K562 (cell line): Measurements from ENCODE around the gene SIM1. TPM values are rescaled to one million over a fixed set of nuclear protein-coding genes. Genes with fewer than 3 reads are reported as not detected.

Experiments
- ATAC-seq: fragments of 200-7000 bp; cut with Tn5 transposase; 3 replicates; pipeline ENCODE4 v1.9.1; 2020; ENCODE audit warnings: moderate library complexity
- BruUV-seq: library from RNA; stranded (reverse); fragments of 400-500 nt; replicated peaks from 2 replicates; lab custom pipeline; 2021; lab: Mats Ljungman, UMichigan
- CTCF ChIA-PET: fragments of 300-600 bp; formaldehyde crosslinking; extraction: SDS; loops from one replicate; lab custom pipeline; 2021; ENCODE audit warnings: low intra/inter-chr PET ratio; lab: Yijun Ruan, JAX
- POLR2A ChIA-PET: fragments of 300-600, 350-650 bp; sonication (Branson Sonifier 250); formaldehyde crosslinking; extraction: SDS; loops from one replicate; lab custom pipeline; 2021; ENCODE audit warnings: antibody characterized with exemption, inconsistent platforms; lab: Yijun Ruan, JAX
- DNase-seq, 4 experiments: peaks; one replicate each; pipeline versions ENCODE4 v3.0.0 to v3.0.0-alpha.2; 2011 to 2018; ENCODE audit warnings: low spot score in 3 of 4, mixed read lengths in 3 of 4; ENCODE audit errors: extremely low read depth in 1 of 4
- FAIRE-seq: peaks from 2 replicates; lab custom pipeline; 2011; peaks lifted over from hg19 to GRCh38; lab: Jason Lieb, UNC
- H2AFZ ChIP-seq: 2 replicates; pipeline ENCODE4 v1.6.0; 2011; ENCODE audit warnings: low read depth, low read length, control low read depth, inconsistent platforms
- H3K27ac ChIP-seq: fragments of 200-600 bp; 3 replicates; pipeline ENCODE4 v1.8.0; 2011; ENCODE audit warnings: low read depth, mild to moderate bottlenecking, control low read depth, inconsistent platforms, low read length, moderate library complexity, mixed read lengths; ENCODE audit errors: extremely low read depth
- H3K27me3 ChIP-seq, 2 experiments: fragments of 300-600 bp in 1 of 2; 2 replicates in 1 of 2; 3 replicates in 1 of 2; pipeline versions ENCODE4 v1.6.0 to v1.8.0; 2011; ENCODE audit warnings: inconsistent platforms in 2 of 2, low read length in 2 of 2, mild to moderate bottlenecking in 1 of 2, mixed read lengths in 1 of 2, moderate library complexity in 1 of 2; ENCODE audit not compliant: control insufficient read depth in 2 of 2, insufficient read depth in 2 of 2
- H3K36me3 ChIP-seq: fragments of 300-600 bp; 3 replicates; pipeline ENCODE4 v1.8.0; 2011; ENCODE audit warnings: mild to moderate bottlenecking, low read length, inconsistent platforms; ENCODE audit not compliant: control insufficient read depth, insufficient read depth
- H3K4me1 ChIP-seq, 2 experiments: fragments of 200-600 bp in 1 of 2; replicated peaks in 1 of 2; 2 replicates in 1 of 2; 3 replicates in 1 of 2; pipeline versions ENCODE4 v1.5.1 to v1.8.0; 2011; ENCODE audit warnings: inconsistent platforms in 2 of 2, low read length in 2 of 2, mild to moderate bottlenecking in 1 of 2, mixed read lengths in 1 of 2, moderate library complexity in 1 of 2; ENCODE audit not compliant: control insufficient read depth in 2 of 2, insufficient read depth in 2 of 2
- H3K4me2 ChIP-seq: 2 replicates; pipeline ENCODE4 v1.6.1; 2011; ENCODE audit warnings: low read length, control low read depth, inconsistent platforms, mixed read lengths; ENCODE audit not compliant: insufficient read depth
- H3K4me3 ChIP-seq: fragments of 200-600 bp; sonication (generic), shearing (Covaris generic); 2 replicates; pipeline ENCODE4 v1.5.1; 2016; ENCODE audit warnings: control low read depth, inconsistent platforms
- H3K79me2 ChIP-seq: fragments of 200-600 bp; 3 replicates; pipeline ENCODE4 v1.8.0; 2011; ENCODE audit warnings: low read length, inconsistent platforms; ENCODE audit not compliant: control insufficient read depth, insufficient read depth
- H3K9ac ChIP-seq, 2 experiments: 2 replicates each; pipeline versions ENCODE4 v1.6.0 to v1.6.1; 2011; ENCODE audit warnings: low read depth in 2 of 2, low read length in 2 of 2, control low read depth in 1 of 2, inconsistent platforms in 1 of 2, mild to moderate bottlenecking in 1 of 2, mixed read lengths in 1 of 2; ENCODE audit not compliant: insufficient read depth in 1 of 2
- H3K9me1 ChIP-seq: one replicate; pipeline ENCODE4 v1.6.0; 2011; ENCODE audit warnings: inconsistent platforms, mild to moderate bottlenecking, low read length, moderate library complexity; ENCODE audit not compliant: control insufficient read depth, insufficient read depth
- H3K9me3 ChIP-seq: replicated peaks from 2 replicates; pipeline ENCODE4 v1.5.1; 2011; ENCODE audit warnings: low read depth, low read length, inconsistent platforms; ENCODE audit not compliant: control insufficient read depth, insufficient read depth
- H4K20me1 ChIP-seq: replicated peaks from 2 replicates; pipeline ENCODE4 v1.6.1; 2011; ENCODE audit warnings: low read length, inconsistent platforms, mixed read lengths; ENCODE audit not compliant: control insufficient read depth, insufficient read depth
- JUND ChIP-seq, 2 experiments: IDR thresholded peaks; 2 replicates in 1 of 2; 3 replicates in 1 of 2; pipeline ENCODE4 v1.6.1; 2011; ENCODE audit warnings: borderline replicate concordance in 2 of 2, low read depth in 2 of 2, low read length in 2 of 2, improper control_type of control experiment in 1 of 2, missing biosample characterization in 1 of 2, missing genetic modification characterization in 1 of 2, missing genetic modification reagents in 1 of 2
- LARP7 ChIP-seq: fragments of 450-650 bp; IDR thresholded peaks from 2 replicates; pipeline ENCODE4 v1.6.1; 2016
- PTRF ChIP-seq: fragments of 450-650 bp; IDR thresholded peaks from 2 replicates; pipeline ENCODE4 v1.6.1; 2016; ENCODE audit warnings: mild to moderate bottlenecking, missing genetic modification characterization, missing compliant biosample characterization
- RERE ChIP-seq: sonication (generic); formaldehyde crosslinking; IDR thresholded peaks from 2 replicates; pipeline ENCODE4 v1.8.0; 2023; ENCODE audit warnings: missing genetic modification reagents, mild to moderate bottlenecking, borderline replicate concordance
- SETDB1 ChIP-seq: IDR thresholded peaks from one replicate; pipeline ENCODE4 v1.6.1; 2012; ENCODE audit warnings: low read length, control low read depth, inconsistent platforms
- STAG1 ChIP-seq: sonication (generic); formaldehyde crosslinking; IDR thresholded peaks from 2 replicates; pipeline ENCODE4 v1.5.0; 2020; ENCODE audit warnings: missing genetic modification reagents, borderline replicate concordance
- ZNF77 ChIP-seq: fragments of 250-450 bp; sonication (Bioruptor Pico); IDR thresholded peaks from 2 replicates; pipeline ENCODE4 v1.5.0; 2020
- ZNF830 ChIP-seq: fragments of 250-450 bp; sonication (Bioruptor Pico); IDR thresholded peaks from 2 replicates; pipeline ENCODE4 v1.5.0; 2021; ENCODE audit warnings: mild to moderate bottlenecking
- WGBS: fragments of 100-300 bp; shearing (Covaris generic); methylation state at CpG from one replicate; pipeline ENCODE4 v1.1.6; 2016; ENCODE audit warnings: low coverage, mixed read lengths; ENCODE audit not compliant: insufficient coverage; ENCODE audit errors: missing lambda C conversion rate; 5-methylcytosine and 5-hydroxymethylcytosine counted together
- in situ Hi-C: fragments of 300-500 bp; cut with MboI; formaldehyde crosslinking; loops from 4 replicates; pipeline ENCODE4 v1.15.0; 2018; ENCODE audit warnings: inconsistent platforms, mixed read lengths
- intact Hi-C: fragments of 100-400 bp; cut with micrococcal nuclease; formaldehyde crosslinking; loops from 2 replicates; pipeline ENCODE4 v1.14.2; 2022
- polyA plus RNA-seq, 8 experiments: library from polyadenylated mRNA; depleted of rRNA in 4 of 8; stranded (reverse) in 5 of 8; unstranded in 3 of 8; fragments of >200 nt; fragmentation: Nextera tagmentation in 2 of 8; fragmentation: Illumina TruSeq in 1 of 8; extraction: Ambion mirVana in 2 of 8; extraction: Trizol in 1 of 8; gene quantifications; 2 replicates each; pipeline versions ENCODE4 v1.2.1 to v1.2.3, GENCODE V29; 2011 to 2014; ENCODE audit warnings: inconsistent platforms in 1 of 8, missing spikeins in 1 of 8
- total RNA-seq, 7 experiments: library from RNA; depleted of rRNA in 6 of 7; stranded (reverse); fragments of >200 nt in 6 of 7; fragmentation: Illumina TruSeq in 2 of 7; extraction: Trizol in 2 of 7; gene quantifications; 2 replicates each; pipeline versions ENCODE4 v1.2.1 to v1.2.3, GENCODE V29; 2011 to 2021; ENCODE audit warnings: low replicate concordance in 1 of 7

Gene SIM1
- total and polyA plus RNA-seq, 9 of the 15 experiments (the other 6 are each of a cell fraction or from before 2014, with no cell fraction given), result not detected

- Histone ChIP-seq H3K4me2 (no peak overlapping the region), H2AFZ (no peak overlapping the region), H3K36me3 (no peaks in the 10 kb centered on the region), H3K4me1 (peaks cover 0 to 11% of the 10 kb centered on the region in 2 experiments; a peak in 1 of 5 replicates), H3K79me2 (no peaks in the 10 kb centered on the region), H3K9me1 (no peaks in the 10 kb centered on the region), H4K20me1 (no peaks in the 10 kb centered on the region), H3K9me3 (no peaks in the 10 kb centered on the region), H3K27me3 (peaks cover 45 to 66% of the 10 kb centered on the region in 2 experiments), H3K9ac (no peak overlapping the region), H3K4me3 (no peak overlapping the region), H3K27ac (no peak overlapping the region)
- intact Hi-C loops (no loop called here), in situ Hi-C loops (no loop called here)
- BruUV-seq, result no TSS peak
- ChIA-PET CTCF (no interaction called here), POLR2A (interaction anchor here (0.6 to 1.1 kb wide), 2 partner anchors 100 to 290 kb away, joined by 3 to 4 read pairs; no protein-coding TSS in a partner anchor)
- no peak for TF ChIP-seq STAG1 (CRISPR knock-in tag)
- no peak for TF ChIP-seq PTRF (tag)
- FAIRE-seq, result no peak
- DNase-seq, result no peak
- 10% methylated on average over 17 of the region's 21 CpGs for WGBS
- ATAC-seq, result no peak
These were observed 1.8 kb upstream of the SIM1 start for GRCh38 chr6:100466410-100467128.

GRCh38 chr6:100465701-100466409 is 1.1 kb upstream of the SIM1 start:
- ATAC-seq (no peak), DNase-seq (no peak), FAIRE-seq (no peak)
- Histone ChIP-seq H3K36me3 (no peaks in the 10 kb centered on the region), H3K9ac (no peak overlapping the region), H4K20me1 (no peaks in the 10 kb centered on the region), H3K4me2 (no peak overlapping the region), H3K4me3 (no peak overlapping the region), H3K79me2 (no peaks in the 10 kb centered on the region), H3K27me3 (peaks cover 48 to 72% of the 10 kb centered on the region in 2 experiments), H3K4me1 (peaks cover 0 to 14% of the 10 kb centered on the region in 2 experiments; a peak in 1 of 5 replicates), H3K9me1 (no peaks in the 10 kb centered on the region), H3K9me3 (no peaks in the 10 kb centered on the region), H2AFZ (no peak overlapping the region), H3K27ac (no peak overlapping the region)
- in situ Hi-C loops, result no loop called here
- no TSS peak for BruUV-seq
- CTCF ChIA-PET, result no interaction called here
- 8% methylated on average over 20 of the region's 20 CpGs for WGBS
- intact Hi-C loops, result no loop called here
- POLR2A ChIA-PET, result interaction anchor here (0.6 to 1.1 kb wide), 2 partner anchors 100 to 290 kb away, joined by 3 to 4 read pairs; no protein-coding TSS in a partner anchor
- TF ChIP-seq ZNF830 (no peak), LARP7 (no peak), RERE (CRISPR knock-in tag) (no peak), SETDB1 (no peak), JUND (IDR thresholded peaks at IDR 0.05; ENCODE audit: borderline replicate concordance, low read depth, low read length) (no peak), JUND (tag; IDR thresholded peaks at IDR 0.05; ENCODE audit: borderline replicate concordance, low read depth, low read length) (no peak), ZNF77 (CRISPR knock-in tag) (no peak)
